ENCODE results near the gene ZNF488.

GRCh38 chr10:47316131-47316530, 68.0 kb downstream of the ZNF488 start:
- no peak for TF ChIP-seq CTCF (IDR thresholded peaks at IDR 0.05)
- TF ChIP-seq ZSCAN20 (CRISPR knock-in tag; IDR thresholded peaks at IDR 0.05): no peak
- no peak for TF ChIP-seq KDM1A (IDR thresholded peaks at IDR 0.05; ENCODE audit: low read depth)
- no peak for TF ChIP-seq KDM5A (IDR thresholded peaks at IDR 0.05)
- TF ChIP-seq HDAC2 (IDR thresholded peaks at IDR 0.05): no peak
- TF ChIP-seq REST (IDR thresholded peaks at IDR 0.05): no peak

All from A549 (cell line).